SK-N-SH (cell line): ENCODE data around the gene RECK. TPM values are rescaled to one million over a fixed set of nuclear protein-coding genes. Genes with fewer than 3 reads are reported as not detected.
"Not testable (repeated sequence)": the region's sequence is repeated elsewhere in the genome, so short reads cannot be mapped to it uniquely, and the experiment has no call there.

Experiments used
- CTCF ChIA-PET: fragments of 300-600, 350-600 bp; formaldehyde crosslinking; extraction: SDS; loops from one replicate; lab custom pipeline; 2021; lab: Yijun Ruan, JAX
- POLR2A ChIA-PET: fragments of 350-600 bp; sonication (Branson Sonifier 250); formaldehyde crosslinking; extraction: SDS; loops from one replicate; lab custom pipeline; 2020; ENCODE audit warnings: antibody characterized with exemption, inconsistent platforms; lab: Yijun Ruan, JAX
- DNase-seq: peaks from one replicate; pipeline ENCODE4 v3.0.0; 2012
- H2AFZ ChIP-seq: fragments of 200-600 bp; sonication (generic); 2 replicates; pipeline ENCODE4 v1.8.1; 2016; ENCODE audit warnings: antibody characterized with exemption, mild to moderate bottlenecking, low read depth
- H3F3A ChIP-seq: fragments of 200-600 bp; sonication (generic); replicated peaks from 2 replicates; pipeline ENCODE3; 2016; ENCODE audit warnings: antibody characterized with exemption, mild to moderate bottlenecking; ENCODE audit not compliant: insufficient read depth
- H3K27ac ChIP-seq, 2 experiments: fragments of 200-500 bp in 1 of 2; fragments of 200-600 bp in 1 of 2; sonication (Bioruptor generic) in 1 of 2; sonication (generic), shearing (Covaris generic) in 1 of 2; 2 replicates each; pipeline versions ENCODE4 v1.5.1 to v1.6.1; 2014 to 2016; ENCODE audit warnings: low read depth in 2 of 2, inconsistent platforms in 1 of 2, low read length in 1 of 2, mild to moderate bottlenecking in 1 of 2, mixed read lengths in 1 of 2
- H3K27me3 ChIP-seq: fragments of 200-600 bp; sonication (generic), shearing (Covaris generic); 2 replicates; pipeline ENCODE4 v1.6.1; 2016; ENCODE audit warnings: mixed run types; ENCODE audit not compliant: insufficient read depth
- H3K36me3 ChIP-seq, 2 experiments: fragments of 200-500 bp in 1 of 2; fragments of 200-600 bp in 1 of 2; sonication (Bioruptor generic) in 1 of 2; sonication (generic) in 1 of 2; replicated peaks in 1 of 2; 2 replicates each; pipeline versions ENCODE3 to v1.5.1; 2014 to 2016; ENCODE audit warnings: low read length in 1 of 2, mild to moderate bottlenecking in 1 of 2; ENCODE audit not compliant: insufficient read depth in 2 of 2, control insufficient read depth in 1 of 2
- H3K4me1 ChIP-seq, 2 experiments: fragments of 200-500 bp in 1 of 2; fragments of 200-600 bp in 1 of 2; sonication (Bioruptor generic) in 1 of 2; sonication (generic), shearing (Covaris generic) in 1 of 2; 2 replicates each; pipeline versions ENCODE4 v1.5.1 to v1.6.1; 2014 to 2016; ENCODE audit warnings: low read depth in 1 of 2, low read length in 1 of 2, mixed run types in 1 of 2; ENCODE audit not compliant: insufficient read depth in 2 of 2, control insufficient read depth in 1 of 2
- H3K4me2 ChIP-seq: fragments of 200-600 bp; sonication (generic), shearing (Covaris generic); 2 replicates; pipeline ENCODE4 v1.6.1; 2017; ENCODE audit warnings: mixed run types
- H3K4me3 ChIP-seq, 2 experiments: fragments of 200-500 bp in 1 of 2; fragments of 200-600 bp in 1 of 2; sonication (Bioruptor generic) in 1 of 2; sonication (generic), shearing (Covaris generic) in 1 of 2; 2 replicates each; pipeline versions ENCODE4 v1.5.1 to v1.8.1; 2014 to 2016; ENCODE audit warnings: low read depth in 2 of 2, inconsistent platforms in 1 of 2, low read length in 1 of 2, mild to moderate bottlenecking in 1 of 2, mixed read lengths in 1 of 2, moderate library complexity in 1 of 2
- H3K79me2 ChIP-seq: fragments of 200-600 bp; sonication (generic); 2 replicates; pipeline ENCODE4 v1.8.1; 2017; ENCODE audit warnings: mild to moderate bottlenecking; ENCODE audit not compliant: insufficient read depth
- H3K9ac ChIP-seq: fragments of 200-600 bp; sonication (generic); 2 replicates; pipeline ENCODE4 v1.6.1; 2017; ENCODE audit warnings: mixed run types
- H3K9me2 ChIP-seq: fragments of 200-600 bp; sonication (generic); 2 replicates; pipeline ENCODE4 v1.6.1; 2017; ENCODE audit warnings: mixed run types
- H3K9me3 ChIP-seq: fragments of 200-600 bp; sonication (generic); 2 replicates; pipeline ENCODE4 v1.6.1; 2017; ENCODE audit warnings: mixed run types, mild to moderate bottlenecking, moderate library complexity
- H4K20me1 ChIP-seq: fragments of 200-600 bp; sonication (generic); 2 replicates; pipeline ENCODE4 v1.6.1; 2017; ENCODE audit warnings: mild to moderate bottlenecking, mixed run types; ENCODE audit not compliant: insufficient read depth
- ELF1 ChIP-seq: IDR thresholded peaks from 2 replicates; pipeline ENCODE4 v1.4.0; 2012
- EP300 ChIP-seq, 2 experiments: IDR thresholded peaks; 2 replicates each; pipeline versions ENCODE4 v1.4.0 to v1.6.1; 2012; ENCODE audit warnings: borderline replicate concordance in 1 of 2, low read depth in 1 of 2, low read length in 1 of 2
- GABPA ChIP-seq: IDR thresholded peaks from 2 replicates; pipeline ENCODE4 v1.4.0; 2012; ENCODE audit warnings: low read depth, mild to moderate bottlenecking
- GATA2 ChIP-seq: sonication (generic); formaldehyde crosslinking; IDR thresholded peaks from 2 replicates; pipeline ENCODE4 v1.5.0; 2020; ENCODE audit warnings: mild to moderate bottlenecking, missing genetic modification reagents
- JUND ChIP-seq: IDR thresholded peaks from 2 replicates; pipeline ENCODE4 v1.4.0; 2012
- NFIC ChIP-seq: IDR thresholded peaks from 2 replicates; pipeline ENCODE4 v1.4.0; 2012; ENCODE audit warnings: borderline replicate concordance
- POLR2AphosphoS5 ChIP-seq: IDR thresholded peaks from 2 replicates; pipeline ENCODE4 v1.6.1; 2012; ENCODE audit warnings: low read depth, low read length
- RCOR1 ChIP-seq: fragments of 150-350 bp; IDR thresholded peaks from 2 replicates; pipeline ENCODE4 v1.6.1; 2017; ENCODE audit warnings: antibody characterized with exemption, low read length
- SMC3 ChIP-seq: IDR thresholded peaks from 2 replicates; pipeline ENCODE4 v1.6.1; 2012; ENCODE audit warnings: low read depth, low read length, improper control_type of control experiment
- TCF12 ChIP-seq: IDR thresholded peaks from 2 replicates; pipeline ENCODE4 v1.4.0; 2012
- TEAD4 ChIP-seq: IDR thresholded peaks from 2 replicates; pipeline ENCODE4 v1.4.0; 2012; ENCODE audit warnings: mild to moderate bottlenecking, borderline replicate concordance; ENCODE audit not compliant: insufficient read depth
- WGBS: methylation state at CpG from one replicate; pipeline ENCODE4 v1.1.6; 2017; ENCODE audit warnings: low lambda C conversion rate; 5-methylcytosine and 5-hydroxymethylcytosine counted together
- polyA plus RNA-seq, 3 experiments: library from polyadenylated mRNA; depleted of rRNA; stranded (reverse); fragments of >200 nt; gene quantifications; 2 replicates each; pipeline ENCODE4 v1.2.3, GENCODE V29; 2012
- TF ChIP-seq, protein P1 (sequence below): fragments of 200-600 bp; sonication (generic); IDR thresholded peaks from 2 replicates; pipeline ENCODE4 v1.6.1; 2017; ENCODE audit warnings: antibody characterized with exemption, mild to moderate bottlenecking, moderate library complexity
- TF ChIP-seq, protein P2 (sequence below): fragments of 150-350 bp; IDR thresholded peaks from 2 replicates; pipeline ENCODE4 v1.6.1; 2017; ENCODE audit warnings: antibody characterized with exemption, low read length, low read depth, borderline replicate concordance

Gene RECK
- polyA plus RNA-seq, 1 of the 3 experiments (the other 2 are of a cell fraction), result 22.8 TPM

DNA sequence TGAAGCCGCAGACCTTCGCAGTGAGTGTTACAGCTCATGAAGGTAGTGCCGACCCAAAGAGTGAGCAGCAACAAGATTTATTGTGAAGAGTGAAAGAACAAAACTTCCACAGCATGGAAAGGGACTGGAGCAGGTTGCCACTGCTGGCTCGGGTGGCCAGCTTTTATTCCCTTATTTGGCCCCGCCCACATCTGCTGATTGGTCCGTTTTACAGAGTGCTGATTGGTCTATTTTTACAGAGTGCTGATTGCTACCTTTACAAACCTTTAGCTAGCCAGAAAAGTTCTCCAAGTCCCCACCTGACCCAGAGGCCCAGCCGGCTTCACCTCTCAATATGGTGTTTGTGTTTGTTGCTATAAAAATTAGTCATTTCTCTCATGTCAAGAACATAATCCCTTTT is 49.7 kb downstream of the RECK start (continued):
- TF ChIP-seq, protein P1, sequence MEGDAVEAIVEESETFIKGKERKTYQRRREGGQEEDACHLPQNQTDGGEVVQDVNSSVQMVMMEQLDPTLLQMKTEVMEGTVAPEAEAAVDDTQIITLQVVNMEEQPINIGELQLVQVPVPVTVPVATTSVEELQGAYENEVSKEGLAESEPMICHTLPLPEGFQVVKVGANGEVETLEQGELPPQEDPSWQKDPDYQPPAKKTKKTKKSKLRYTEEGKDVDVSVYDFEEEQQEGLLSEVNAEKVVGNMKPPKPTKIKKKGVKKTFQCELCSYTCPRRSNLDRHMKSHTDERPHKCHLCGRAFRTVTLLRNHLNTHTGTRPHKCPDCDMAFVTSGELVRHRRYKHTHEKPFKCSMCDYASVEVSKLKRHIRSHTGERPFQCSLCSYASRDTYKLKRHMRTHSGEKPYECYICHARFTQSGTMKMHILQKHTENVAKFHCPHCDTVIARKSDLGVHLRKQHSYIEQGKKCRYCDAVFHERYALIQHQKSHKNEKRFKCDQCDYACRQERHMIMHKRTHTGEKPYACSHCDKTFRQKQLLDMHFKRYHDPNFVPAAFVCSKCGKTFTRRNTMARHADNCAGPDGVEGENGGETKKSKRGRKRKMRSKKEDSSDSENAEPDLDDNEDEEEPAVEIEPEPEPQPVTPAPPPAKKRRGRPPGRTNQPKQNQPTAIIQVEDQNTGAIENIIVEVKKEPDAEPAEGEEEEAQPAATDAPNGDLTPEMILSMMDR, result no peak
- TF ChIP-seq POLR2AphosphoS5 (no peak), TEAD4 (no peak)
- TF ChIP-seq, protein P2, sequence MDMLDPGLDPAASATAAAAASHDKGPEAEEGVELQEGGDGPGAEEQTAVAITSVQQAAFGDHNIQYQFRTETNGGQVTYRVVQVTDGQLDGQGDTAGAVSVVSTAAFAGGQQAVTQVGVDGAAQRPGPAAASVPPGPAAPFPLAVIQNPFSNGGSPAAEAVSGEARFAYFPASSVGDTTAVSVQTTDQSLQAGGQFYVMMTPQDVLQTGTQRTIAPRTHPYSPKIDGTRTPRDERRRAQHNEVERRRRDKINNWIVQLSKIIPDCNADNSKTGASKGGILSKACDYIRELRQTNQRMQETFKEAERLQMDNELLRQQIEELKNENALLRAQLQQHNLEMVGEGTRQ, result no peak

DNA sequence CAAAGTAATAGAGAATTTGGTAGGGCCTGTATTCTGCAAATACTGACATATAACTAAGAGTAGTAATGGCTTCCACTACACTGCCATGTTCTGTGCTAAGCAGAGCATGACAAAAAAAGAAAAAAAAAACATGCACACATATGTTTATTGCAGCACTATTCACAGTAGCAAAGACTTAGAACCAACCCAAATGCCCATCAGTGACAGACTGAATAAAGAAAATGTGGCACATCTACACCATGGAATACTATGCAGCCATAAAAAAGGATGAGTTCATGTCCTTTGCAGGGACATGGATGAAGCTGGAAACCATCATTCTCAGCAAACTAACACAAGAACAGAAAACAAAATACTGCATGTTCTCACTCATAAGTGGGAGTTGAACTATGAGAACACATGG is 50.3 kb downstream of the RECK start:
- H3F3A ChIP-seq, result peaks cover 46% of the 10 kb centered on the region
- H3K4me1 ChIP-seq, H4K20me1 ChIP-seq, H3K27ac ChIP-seq, H3K27me3 ChIP-seq, H3K79me2 ChIP-seq, H3K4me3 ChIP-seq, H3K9me2 ChIP-seq, H3K9me3 ChIP-seq, DNase-seq, POLR2A ChIA-PET, H2AFZ ChIP-seq, H3K9ac ChIP-seq, H3K4me2 ChIP-seq: not testable (repeated sequence)
- CTCF ChIA-PET, result interaction anchor here (1.8 to 2.6 kb wide), 2 partner anchors 17 to 80 kb away, joined by 8 to 17 read pairs; no protein-coding TSS in a partner anchor
- H3K36me3 ChIP-seq, result peaks cover 31 to 32% of the 10 kb centered on the region in 2 experiments

DNA sequence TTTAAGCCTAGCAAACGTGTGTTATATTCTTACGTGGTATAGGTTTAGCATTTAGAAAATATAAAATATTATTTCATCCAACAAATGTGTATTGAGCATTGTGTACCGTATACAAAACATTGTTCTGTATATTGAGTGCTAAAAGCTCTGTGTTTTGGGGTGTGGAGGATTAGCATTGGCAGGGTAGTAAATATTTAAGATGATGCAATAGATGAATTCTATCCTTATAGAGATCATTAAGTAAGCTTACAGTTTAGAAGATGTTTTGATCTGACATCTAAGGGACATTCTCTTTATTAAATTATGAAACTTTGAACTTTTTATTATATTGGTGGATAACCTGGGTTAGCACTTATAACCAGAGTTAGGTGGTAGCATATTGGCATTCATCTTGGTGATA is 51.3 kb downstream of the RECK start:
- H3K9ac ChIP-seq, result no peak overlapping the region
- H3K9me3 ChIP-seq, result no peaks in the 10 kb centered on the region
- peaks cover 0 to 7% of the 10 kb centered on the region in 2 experiments; a peak in 2 of 4 replicates for H3K4me1 ChIP-seq
- H3K9me2 ChIP-seq, result no peaks in the 10 kb centered on the region
- no peak overlapping the region for H3K4me3 ChIP-seq
- no peak for DNase-seq
- peaks cover 27 to 34% of the 10 kb centered on the region in 2 experiments for H3K36me3 ChIP-seq
- whole genome bisulfite sequencing, result 94% methylated on average over 3 of the region's 3 CpGs
- H3K27ac ChIP-seq, result no peak overlapping the region
- POLR2A ChIA-PET, result no interaction called here
- no peak overlapping the region for H2AFZ ChIP-seq
- no peak overlapping the region for H3K4me2 ChIP-seq
- no peaks in the 10 kb centered on the region for H4K20me1 ChIP-seq
- TF ChIP-seq RCOR1, result no peak
- no peak for TF ChIP-seq GABPA
- TF ChIP-seq GATA2, result no peak
- no peak for TF ChIP-seq SMC3
- no peak for TF ChIP-seq ELF1
- no peak for TF ChIP-seq TCF12
- TF ChIP-seq JUND, result no peak
- TF ChIP-seq EP300 (IDR thresholded peaks at IDR 0.05; ENCODE audit: borderline replicate concordance in 1 of 2, low read depth in 1 of 2, low read length in 1 of 2), result no peak
- TF ChIP-seq NFIC, result no peak
- TF ChIP-seq, protein P1, result no peak
- peaks cover 50% of the 10 kb centered on the region for H3F3A ChIP-seq
- no peaks in the 10 kb centered on the region for H3K79me2 ChIP-seq
- CTCF ChIA-PET, result interaction anchor here (0.6 to 2.6 kb wide), 2 partner anchors 15 to 79 kb away, joined by 3 to 17 read pairs; no protein-coding TSS in a partner anchor
- H3K27me3 ChIP-seq, result no peaks in the 10 kb centered on the region
